ENCODE data around the gene ADAMTSL2.

The ADAMTSL2 gene

DNA sequence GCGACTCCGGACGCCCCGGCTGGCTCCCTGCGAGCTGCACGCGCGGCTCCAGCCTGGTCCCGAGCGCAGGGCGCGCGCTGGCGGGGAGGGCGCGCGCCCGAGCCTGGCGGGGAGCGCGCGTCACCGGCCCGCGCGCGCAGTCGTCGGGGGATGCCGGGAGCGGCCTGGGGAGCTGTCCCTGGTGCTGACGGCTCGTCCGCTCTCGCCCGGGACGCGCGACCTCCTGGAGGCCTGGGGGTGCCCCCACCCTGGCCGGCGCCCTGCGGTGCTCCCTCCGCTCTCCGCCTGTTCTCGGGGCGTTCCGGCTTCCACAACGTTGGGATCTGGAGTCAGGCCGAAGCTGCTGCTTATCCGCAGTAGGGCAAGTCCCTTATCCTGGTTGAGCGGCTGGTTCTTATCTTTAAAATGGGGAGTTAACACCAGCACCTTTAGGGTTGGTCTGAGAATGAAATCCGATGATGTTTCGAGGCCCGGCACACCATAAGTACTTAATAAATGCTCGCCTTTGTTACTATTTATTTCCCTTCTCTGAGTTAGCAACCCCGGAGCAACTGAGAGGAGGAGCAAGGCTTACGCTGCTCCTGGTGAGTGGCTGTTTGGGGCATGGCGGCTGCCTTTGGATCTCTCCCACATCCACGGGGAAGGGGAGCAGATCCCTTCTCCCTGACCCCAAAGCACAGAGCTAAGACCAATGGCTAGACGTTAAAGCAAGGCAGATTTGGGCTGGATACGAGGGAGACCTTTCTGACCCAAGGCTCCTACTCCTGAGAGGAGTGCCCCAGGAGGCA lies 75.0 kb downstream of the ADAMTSL2 start, which contains the start of gene FAM163B:
FAM163B (minus strand) TSS at position 79 of the 788 bp plus-strand sequence. CDS start 29,166 bp downstream, outside the sequence.
- TF ChIP-seq, protein P1, sequence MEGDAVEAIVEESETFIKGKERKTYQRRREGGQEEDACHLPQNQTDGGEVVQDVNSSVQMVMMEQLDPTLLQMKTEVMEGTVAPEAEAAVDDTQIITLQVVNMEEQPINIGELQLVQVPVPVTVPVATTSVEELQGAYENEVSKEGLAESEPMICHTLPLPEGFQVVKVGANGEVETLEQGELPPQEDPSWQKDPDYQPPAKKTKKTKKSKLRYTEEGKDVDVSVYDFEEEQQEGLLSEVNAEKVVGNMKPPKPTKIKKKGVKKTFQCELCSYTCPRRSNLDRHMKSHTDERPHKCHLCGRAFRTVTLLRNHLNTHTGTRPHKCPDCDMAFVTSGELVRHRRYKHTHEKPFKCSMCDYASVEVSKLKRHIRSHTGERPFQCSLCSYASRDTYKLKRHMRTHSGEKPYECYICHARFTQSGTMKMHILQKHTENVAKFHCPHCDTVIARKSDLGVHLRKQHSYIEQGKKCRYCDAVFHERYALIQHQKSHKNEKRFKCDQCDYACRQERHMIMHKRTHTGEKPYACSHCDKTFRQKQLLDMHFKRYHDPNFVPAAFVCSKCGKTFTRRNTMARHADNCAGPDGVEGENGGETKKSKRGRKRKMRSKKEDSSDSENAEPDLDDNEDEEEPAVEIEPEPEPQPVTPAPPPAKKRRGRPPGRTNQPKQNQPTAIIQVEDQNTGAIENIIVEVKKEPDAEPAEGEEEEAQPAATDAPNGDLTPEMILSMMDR (IDR thresholded peaks at IDR 0.05; ENCODE audit: low read depth, low read length, missing control alignments), result no peak
- DNase-seq (ENCODE audit: extremely low read depth, low read depth), result no peak
- H3K4me3 ChIP-seq (replicated peaks; ENCODE audit: low read depth, low read length), result no peak within 1 kb of the TSS

DNA sequence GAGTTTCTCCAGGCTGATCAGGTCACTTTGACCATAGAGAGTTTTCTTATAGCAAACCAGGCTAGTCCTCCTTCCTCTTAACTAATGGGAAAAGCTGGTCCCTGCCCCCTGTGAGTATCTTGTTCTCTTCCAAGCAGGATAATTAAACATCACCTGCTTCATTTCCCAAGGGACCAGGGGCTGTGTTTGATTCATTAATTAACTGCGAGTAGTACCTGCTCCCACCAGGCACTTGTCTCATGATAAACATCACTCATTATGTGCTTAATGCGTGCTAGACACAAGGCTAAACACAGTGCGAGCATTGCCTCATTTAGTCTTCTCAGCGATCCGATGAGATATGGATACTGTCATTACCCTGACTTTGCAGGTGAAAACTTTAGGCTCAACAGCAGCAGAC lies 76.3 kb downstream of the ADAMTSL2 start:
- TF ChIP-seq, protein P1 (IDR thresholded peaks at IDR 0.05; ENCODE audit: low read depth, low read length, missing control alignments), result no peak
- no peak for DNase-seq (ENCODE audit: extremely low read depth, low read depth)
- H3K4me3 ChIP-seq (replicated peaks; ENCODE audit: low read depth, low read length), result no peak overlapping the region

DNA sequence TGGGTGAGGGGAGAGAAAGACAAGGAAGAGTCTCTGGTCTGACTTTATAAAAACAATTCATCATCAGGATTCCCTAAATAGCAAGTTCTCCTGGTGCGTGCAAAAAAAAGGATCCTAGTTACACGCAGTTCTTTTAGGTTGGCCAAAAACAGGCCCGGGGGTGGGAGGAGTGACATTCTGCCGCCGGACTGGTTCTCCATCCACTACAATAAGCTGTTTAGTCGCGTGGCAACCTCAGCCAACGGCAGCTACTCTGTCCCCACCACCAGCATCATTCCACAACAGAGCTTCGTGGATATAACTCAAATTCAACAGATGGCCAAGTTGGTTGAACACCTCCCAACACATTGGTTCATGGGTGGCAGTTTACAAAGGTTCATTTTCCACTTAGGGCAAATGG lies 77.5 kb downstream of the ADAMTSL2 start:
- TF ChIP-seq, protein P1 (IDR thresholded peaks at IDR 0.05; ENCODE audit: low read depth, low read length, missing control alignments), result no peak
- DNase-seq (ENCODE audit: extremely low read depth, low read depth), result no peak
- H3K4me3 ChIP-seq (replicated peaks; ENCODE audit: low read depth, low read length), result no peak overlapping the region

DNA sequence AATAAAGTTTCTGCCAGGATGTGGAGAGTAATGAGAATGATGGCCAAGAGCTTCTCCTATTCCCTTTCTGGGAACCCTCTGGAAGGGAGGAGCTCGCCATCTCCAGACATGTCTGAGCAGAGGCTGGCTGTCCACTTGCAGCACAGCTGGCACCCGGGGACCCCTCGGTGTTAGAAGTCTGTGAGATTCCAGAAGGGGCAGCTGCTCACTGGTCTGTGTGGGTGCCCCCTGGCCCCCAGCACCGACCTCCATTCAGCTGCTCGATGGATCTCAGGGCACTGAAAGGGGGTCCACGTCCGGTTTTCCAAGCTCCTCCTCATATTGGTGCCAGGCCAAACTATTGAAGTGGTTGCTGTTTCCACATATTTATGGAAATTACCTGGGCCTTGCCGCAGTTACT lies 78.3 kb downstream of the ADAMTSL2 start:
- no peak overlapping the region for H3K4me3 ChIP-seq (replicated peaks; ENCODE audit: low read depth, low read length)
- TF ChIP-seq, protein P1 (IDR thresholded peaks at IDR 0.05; ENCODE audit: low read depth, low read length, missing control alignments), result no peak
- DNase-seq (ENCODE audit: extremely low read depth, low read depth), result no peak

DNA sequence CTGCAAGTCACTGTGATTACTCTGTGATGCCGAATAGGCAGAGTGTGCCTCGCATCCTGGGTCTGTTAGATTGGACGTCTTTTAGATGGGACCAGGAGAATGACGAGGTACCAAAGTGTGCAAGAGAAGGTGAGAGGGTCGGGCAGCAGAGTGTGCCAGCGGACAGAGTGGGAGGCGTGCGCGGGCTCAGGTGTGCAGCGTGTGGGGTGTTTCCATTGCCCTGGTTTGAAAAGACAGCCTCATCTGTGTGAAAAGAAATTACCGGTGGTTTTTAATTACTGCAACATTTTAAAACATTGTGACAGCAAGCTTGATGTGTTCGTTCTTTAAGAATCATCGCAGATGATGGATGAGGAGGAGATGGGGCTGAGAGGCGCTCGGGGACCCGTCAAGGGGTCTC lies 78.9 kb downstream of the ADAMTSL2 start:
- TF ChIP-seq, protein P1 (IDR thresholded peaks at IDR 0.05; ENCODE audit: low read depth, low read length, missing control alignments), result no peak
- no peak for DNase-seq (ENCODE audit: extremely low read depth, low read depth)
- no peak overlapping the region for H3K4me3 ChIP-seq (replicated peaks; ENCODE audit: low read depth, low read length)

DNA sequence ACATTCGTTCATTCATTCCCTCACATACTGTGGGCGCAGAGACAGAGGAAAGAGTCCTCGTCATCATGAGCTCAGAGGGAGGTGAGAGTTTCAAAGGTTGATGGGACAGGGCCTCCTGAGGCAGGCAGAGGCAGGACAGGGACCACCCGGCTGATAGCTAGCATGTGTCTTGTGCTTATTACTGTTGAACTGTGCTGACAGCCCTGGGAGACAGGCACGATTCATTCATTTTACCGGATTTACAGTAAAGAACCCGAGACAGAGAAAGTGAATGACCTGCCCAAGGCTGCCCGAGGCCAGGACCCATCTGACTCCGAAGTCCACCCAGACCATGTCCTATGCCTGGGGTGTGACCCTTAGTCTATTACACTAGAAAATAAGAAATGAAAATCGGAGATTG lies 79.6 kb downstream of the ADAMTSL2 start:
- H3K4me3 ChIP-seq (replicated peaks; ENCODE audit: low read depth, low read length), result no peak overlapping the region
- DNase-seq (ENCODE audit: extremely low read depth, low read depth), result no peak
- TF ChIP-seq, protein P1 (IDR thresholded peaks at IDR 0.05; ENCODE audit: low read depth, low read length, missing control alignments), result no peak

Measured in HFF-Myc (cell line).